ENCODE measurements around the gene FOXP1.
"Not testable (repeated sequence)": the region's sequence is repeated elsewhere in the genome, so short reads cannot be mapped to it uniquely, and the experiment has no call there.

The FOXP1 gene

DNA sequence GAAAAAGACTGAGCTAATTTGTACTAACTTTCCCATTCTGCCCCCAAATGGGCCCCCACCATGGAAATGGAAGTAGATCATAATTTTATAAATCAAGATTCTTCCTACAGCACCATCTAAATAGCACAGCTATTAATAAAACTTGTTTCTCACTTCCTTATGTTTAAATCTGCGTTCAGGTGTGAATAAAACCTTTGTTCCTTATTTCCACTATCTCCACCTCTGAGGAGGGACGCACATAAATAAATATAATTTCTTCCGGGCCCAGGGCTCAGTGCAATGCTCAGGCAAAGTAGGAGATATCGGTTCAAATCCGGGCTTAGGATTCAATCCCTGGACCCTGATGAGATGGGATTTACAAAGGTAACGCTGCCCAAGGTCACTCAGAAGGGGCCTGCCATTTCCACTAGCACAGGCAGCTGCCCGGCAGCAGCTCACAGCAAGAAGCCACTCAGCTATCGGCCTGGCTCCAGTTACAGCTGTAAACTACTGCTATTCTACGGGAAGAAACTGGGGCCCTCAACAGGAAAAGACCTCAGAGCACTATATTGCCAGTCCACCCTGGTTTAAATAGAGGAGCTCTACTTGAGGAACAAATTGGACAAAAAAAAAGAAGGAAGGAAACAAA lies 52.5 kb downstream of the FOXP1 start:
- DNase-seq (ENCODE audit: low spot score) = no peak

- DNase-seq (ENCODE audit: low spot score) = no peak
These were observed 54.7 kb downstream of the FOXP1 start for GRCh38 chr3:71528816-71529215.

DNA sequence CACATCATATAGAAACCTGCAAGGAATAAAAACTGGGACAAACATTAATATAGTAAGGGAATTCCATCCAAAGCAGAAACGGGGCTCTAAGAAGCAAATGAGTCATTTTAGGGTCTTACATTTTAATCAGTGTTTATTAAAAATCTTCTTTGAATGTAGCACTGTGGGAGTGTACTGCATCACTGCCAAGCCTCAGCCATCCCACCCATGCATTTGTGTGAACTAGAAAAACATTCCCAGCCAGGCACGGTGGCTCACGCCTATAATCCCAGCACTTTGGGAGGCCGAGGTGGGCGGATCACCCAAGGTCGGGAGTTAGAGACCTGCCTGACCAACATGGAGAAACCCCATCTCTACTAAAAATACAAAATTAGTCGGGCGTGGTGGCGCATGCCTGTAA lies 57.1 kb downstream of the FOXP1 start:
- not testable (repeated sequence) for DNase-seq (ENCODE audit: low spot score)

- no peak for DNase-seq (ENCODE audit: low spot score)
These were observed 58.1 kb downstream of the FOXP1 start for GRCh38 chr3:71525391-71525790.

DNA sequence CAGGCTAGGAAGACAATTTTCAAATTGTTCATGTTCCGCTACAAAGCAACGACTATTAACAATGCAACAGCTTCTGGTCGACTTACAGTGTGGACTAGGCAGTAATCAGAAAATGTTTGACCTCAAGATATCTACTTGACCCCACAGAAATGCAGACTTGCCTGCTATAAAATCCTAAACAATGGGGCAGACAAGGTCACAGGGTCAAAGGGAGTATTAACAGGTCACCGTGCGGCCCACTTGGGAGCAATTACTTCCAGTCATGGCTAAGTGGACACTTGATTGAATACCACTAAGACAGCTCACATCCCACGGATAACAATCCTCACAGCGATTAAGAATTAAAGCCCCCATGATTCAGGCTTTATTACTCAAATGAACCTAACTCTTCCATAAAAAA lies 58.9 kb downstream of the FOXP1 start:
- DNase-seq (ENCODE audit: low spot score) = no peak

GRCh38 chr3:71523628-71524027 lies 59.9 kb downstream of the FOXP1 start:
- DNase-seq (ENCODE audit: low spot score) = no peak

DNA sequence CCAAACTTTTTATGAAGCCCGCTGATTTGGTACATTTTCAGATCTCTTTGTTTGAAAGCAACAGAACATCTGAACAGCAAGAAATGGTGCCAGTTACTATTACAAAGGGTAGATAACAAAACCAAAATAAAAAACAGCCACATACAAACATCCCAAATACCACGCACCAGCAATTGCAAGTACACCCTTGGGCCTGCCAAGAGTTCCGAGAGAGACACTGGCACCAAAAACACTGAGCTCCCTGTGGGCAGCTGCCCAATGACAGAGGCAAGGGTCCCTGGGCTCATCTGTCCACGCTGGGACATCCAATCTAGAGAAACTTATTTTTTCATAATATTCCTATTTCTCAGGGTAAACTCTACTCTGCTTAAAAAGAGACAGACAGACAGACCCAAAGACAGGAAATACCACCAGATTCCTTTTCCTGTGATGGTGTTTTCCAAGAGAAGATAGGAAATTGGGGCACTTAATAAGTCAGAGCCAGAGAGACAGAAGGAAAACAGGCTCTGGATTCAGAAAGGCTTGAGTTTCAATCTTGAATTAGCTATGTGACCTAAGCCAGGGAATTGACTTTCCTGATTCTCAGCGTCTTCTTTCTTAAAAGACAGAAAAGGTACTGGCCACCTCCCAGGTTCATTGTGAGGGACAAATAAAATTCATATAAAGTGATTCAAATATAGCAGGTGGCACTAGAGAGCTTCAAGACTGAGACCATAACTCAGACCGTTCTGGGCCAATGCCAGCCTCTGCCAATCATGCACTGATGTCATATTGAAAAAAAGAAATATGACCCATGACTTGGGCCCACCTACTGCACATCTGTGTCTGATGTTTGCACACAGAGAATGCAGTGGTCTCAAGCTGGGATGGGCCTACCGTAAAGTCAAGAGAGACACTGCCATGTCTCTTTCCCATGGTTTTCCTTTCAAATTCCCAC lies 61.3 kb downstream of the FOXP1 start:
- DNase-seq (ENCODE audit: low spot score) = no peak

- DNase-seq (ENCODE audit: low spot score) = no peak
These were observed 62.5 kb downstream of the FOXP1 start for GRCh38 chr3:71521021-71521352.

GRCh38 chr3:71520161-71521020 lies 63.1 kb downstream of the FOXP1 start:
- no peak for DNase-seq (ENCODE audit: low spot score)

- no peak for DNase-seq (ENCODE audit: low spot score)
These were observed 65.4 kb downstream of the FOXP1 start for GRCh38 chr3:71518089-71518488.

- no peak for DNase-seq (ENCODE audit: low spot score)
These were observed 66.2 kb downstream of the FOXP1 start for GRCh38 chr3:71517271-71517791.

GRCh38 chr3:71515636-71516365 lies 67.7 kb downstream of the FOXP1 start:
- DNase-seq (ENCODE audit: low spot score) = no peak

DNA sequence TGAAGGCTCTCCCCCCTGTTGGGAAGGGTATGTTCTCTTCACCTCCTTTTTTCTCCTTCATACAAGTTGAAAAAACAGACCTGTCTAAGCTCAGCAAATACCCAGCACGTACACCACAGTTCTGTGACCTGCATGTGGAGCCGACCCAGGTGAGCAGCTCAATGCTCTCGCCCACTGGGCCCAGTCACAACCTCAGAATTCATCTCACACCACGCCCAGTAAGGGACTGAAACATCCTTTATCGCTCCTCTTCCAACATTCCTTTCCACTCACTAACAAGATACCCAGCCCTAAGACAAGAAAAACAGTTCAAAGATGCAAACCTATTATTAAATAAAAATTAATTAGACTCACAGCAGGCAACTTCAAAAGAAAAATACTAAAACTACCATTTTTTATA lies 68.9 kb downstream of the FOXP1 start:
- no peak for DNase-seq (ENCODE audit: low spot score)

- no peak for DNase-seq (ENCODE audit: low spot score)
These were observed 70.0 kb downstream of the FOXP1 start for GRCh38 chr3:71513515-71513914.

GRCh38 chr3:71513081-71513480 lies 70.4 kb downstream of the FOXP1 start:
- DNase-seq (ENCODE audit: low spot score) = no peak

DNA sequence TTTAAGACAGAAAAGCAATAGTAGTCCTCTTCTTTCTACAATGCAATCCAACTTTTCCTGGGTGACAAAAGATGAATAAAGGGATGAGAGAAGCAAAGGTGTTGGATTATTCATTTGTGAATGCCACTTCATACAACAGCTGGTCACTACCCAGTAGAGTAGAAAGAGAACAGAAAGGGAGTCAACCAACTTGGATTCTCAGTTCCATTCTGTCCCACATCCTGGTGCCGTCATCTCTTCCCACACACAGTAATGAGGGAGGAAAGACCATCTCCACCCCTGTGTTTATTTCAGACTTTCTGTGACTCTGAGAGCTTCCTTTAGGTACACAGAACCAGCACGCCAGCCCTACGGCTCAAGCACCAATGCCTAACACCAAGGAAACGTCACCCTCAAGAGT lies 71.0 kb downstream of the FOXP1 start:
- no peak for DNase-seq (ENCODE audit: low spot score)

GRCh38 chr3:71512000-71512399 lies 71.5 kb downstream of the FOXP1 start:
- DNase-seq (ENCODE audit: low spot score) = no peak

GRCh38 chr3:71511446-71511845 lies 72.1 kb downstream of the FOXP1 start:
- DNase-seq (ENCODE audit: low spot score) = no peak

GRCh38 chr3:71511037-71511436 lies 72.5 kb downstream of the FOXP1 start:
- no peak for DNase-seq (ENCODE audit: low spot score)

- no peak for DNase-seq (ENCODE audit: low spot score)
These were observed 73.0 kb downstream of the FOXP1 start for GRCh38 chr3:71510510-71510909.

GRCh38 chr3:71509066-71509465 lies 74.5 kb downstream of the FOXP1 start:
- DNase-seq (ENCODE audit: low spot score) = no peak
